ENCODE results near the gene SLC6A18.

The SLC6A18 gene

GRCh38 chr5:1201327-1202025 lies 23.7 kb upstream of the SLC6A18 start, which contains the start of gene SLC6A19:
Gene SLC6A19, plus strand, starts transcription at chr5:1201595. Its CDS starts 56 bp downstream, at chr5:1201651.
- H3K4me1 Mint-ChIP-seq = no peaks in the 10 kb centered on the region
- H3K36me3 Mint-ChIP-seq (ENCODE audit: insufficient read depth) = no peaks in the 10 kb centered on the region
- H3K27ac Mint-ChIP-seq (ENCODE audit: low read depth) = no peak within 1 kb of the TSS
- H3K27me3 Mint-ChIP-seq = peaks cover 21% of the 10 kb centered on the region
- no peak for ATAC-seq (replicated peaks; ENCODE audit: extremely low read depth, poor library complexity, severe bottlenecking)
- no peak within 1 kb of the TSS for H3K4me3 Mint-ChIP-seq
- H3K9me3 Mint-ChIP-seq = no peaks in the 10 kb centered on the region
- no peak for DNase-seq (ENCODE audit: low spot score in 2 of 2)

- Mint-ChIP-seq H3K27ac (ENCODE audit: low read depth) (no peak overlapping the region), H3K4me1 (no peaks in the 10 kb centered on the region)
Measured at GRCh38 chr5:1202026-1202797, 23.0 kb upstream of the SLC6A18 start.

GRCh38 chr5:1202798-1203185 lies 22.4 kb upstream of the SLC6A18 start:
- peaks cover 23% of the 10 kb centered on the region for H3K27me3 Mint-ChIP-seq
- no peaks in the 10 kb centered on the region for H3K36me3 Mint-ChIP-seq (ENCODE audit: insufficient read depth)
- no peak overlapping the region for H3K27ac Mint-ChIP-seq (ENCODE audit: low read depth)
- H3K4me3 Mint-ChIP-seq = no peak overlapping the region
- no peaks in the 10 kb centered on the region for H3K4me1 Mint-ChIP-seq
- no peak for ATAC-seq (replicated peaks; ENCODE audit: extremely low read depth, poor library complexity, severe bottlenecking)
- DNase-seq (ENCODE audit: low spot score in 2 of 2) = no peak
- no peaks in the 10 kb centered on the region for H3K9me3 Mint-ChIP-seq

More at GRCh38 chr5:1202026-1202797, 23.0 kb upstream of the SLC6A18 start:
- ATAC-seq (replicated peaks; ENCODE audit: extremely low read depth, poor library complexity, severe bottlenecking) (no peak), DNase-seq (ENCODE audit: low spot score in 2 of 2) (no peak)
- H3K4me3 Mint-ChIP-seq = no peak overlapping the region
- H3K27me3 Mint-ChIP-seq = peaks cover 23% of the 10 kb centered on the region
- H3K9me3 Mint-ChIP-seq = no peaks in the 10 kb centered on the region
- H3K36me3 Mint-ChIP-seq (ENCODE audit: insufficient read depth) = no peaks in the 10 kb centered on the region

- DNase-seq (ENCODE audit: low spot score in 2 of 2) (no peak), ATAC-seq (replicated peaks; ENCODE audit: extremely low read depth, poor library complexity, severe bottlenecking) (no peak)
- Mint-ChIP-seq H3K27ac (ENCODE audit: low read depth) (no peak overlapping the region), H3K4me3 (no peak overlapping the region), H3K27me3 (peaks cover 23% of the 10 kb centered on the region), H3K9me3 (no peaks in the 10 kb centered on the region), H3K36me3 (ENCODE audit: insufficient read depth) (no peaks in the 10 kb centered on the region), H3K4me1 (no peaks in the 10 kb centered on the region)
Measured at GRCh38 chr5:1203311-1203967, 21.7 kb upstream of the SLC6A18 start.

GRCh38 chr5:1203968-1204692 lies 21.1 kb upstream of the SLC6A18 start:
- H3K4me3 Mint-ChIP-seq = no peak overlapping the region
- H3K36me3 Mint-ChIP-seq (ENCODE audit: insufficient read depth) = no peaks in the 10 kb centered on the region
- H3K9me3 Mint-ChIP-seq = no peaks in the 10 kb centered on the region
- H3K27me3 Mint-ChIP-seq = peaks cover 23% of the 10 kb centered on the region
- ATAC-seq (replicated peaks; ENCODE audit: extremely low read depth, poor library complexity, severe bottlenecking) = no peak
- no peaks in the 10 kb centered on the region for H3K4me1 Mint-ChIP-seq
- H3K27ac Mint-ChIP-seq (ENCODE audit: low read depth) = no peak overlapping the region
- DNase-seq (ENCODE audit: low spot score in 2 of 2) = no peak

- ATAC-seq (replicated peaks; ENCODE audit: extremely low read depth, poor library complexity, severe bottlenecking) (no peak), DNase-seq (ENCODE audit: low spot score in 2 of 2) (no peak)
Measured at GRCh38 chr5:1204693-1205242, 20.4 kb upstream of the SLC6A18 start.

GRCh38 chr5:1205255-1206180 lies 19.7 kb upstream of the SLC6A18 start:
- Mint-ChIP-seq H3K27me3 (peaks cover 23% of the 10 kb centered on the region), H3K4me1 (no peaks in the 10 kb centered on the region), H3K36me3 (ENCODE audit: insufficient read depth) (no peaks in the 10 kb centered on the region), H3K4me3 (no peak overlapping the region), H3K27ac (ENCODE audit: low read depth) (no peak overlapping the region), H3K9me3 (no peaks in the 10 kb centered on the region)
- ATAC-seq (replicated peaks; ENCODE audit: extremely low read depth, poor library complexity, severe bottlenecking) = no peak
- no peak for DNase-seq (ENCODE audit: low spot score in 2 of 2)

More at GRCh38 chr5:1204693-1205242, 20.4 kb upstream of the SLC6A18 start:
- no peaks in the 10 kb centered on the region for H3K36me3 Mint-ChIP-seq (ENCODE audit: insufficient read depth)
- no peak overlapping the region for H3K27ac Mint-ChIP-seq (ENCODE audit: low read depth)
- no peaks in the 10 kb centered on the region for H3K9me3 Mint-ChIP-seq
- H3K4me3 Mint-ChIP-seq = no peak overlapping the region
- H3K27me3 Mint-ChIP-seq = peaks cover 23% of the 10 kb centered on the region
- no peaks in the 10 kb centered on the region for H3K4me1 Mint-ChIP-seq

GRCh38 chr5:1206521-1207412 lies 18.4 kb upstream of the SLC6A18 start:
- Mint-ChIP-seq H3K36me3 (ENCODE audit: insufficient read depth) (no peaks in the 10 kb centered on the region), H3K27ac (ENCODE audit: low read depth) (no peak overlapping the region)
- no peak for DNase-seq (ENCODE audit: low spot score in 2 of 2)

GRCh38 chr5:1207555-1207954 lies 17.6 kb upstream of the SLC6A18 start:
- no peak overlapping the region for H3K4me3 Mint-ChIP-seq

More at GRCh38 chr5:1206521-1207412, 18.4 kb upstream of the SLC6A18 start:
- Mint-ChIP-seq H3K4me1 (no peaks in the 10 kb centered on the region), H3K4me3 (no peak overlapping the region), H3K9me3 (no peaks in the 10 kb centered on the region), H3K27me3 (peaks cover 23% of the 10 kb centered on the region)
- no peak for ATAC-seq (replicated peaks; ENCODE audit: extremely low read depth, poor library complexity, severe bottlenecking)

GRCh38 chr5:1208221-1208742 lies 16.9 kb upstream of the SLC6A18 start:
- DNase-seq (ENCODE audit: low spot score in 2 of 2) (no peak), ATAC-seq (replicated peaks; ENCODE audit: extremely low read depth, poor library complexity, severe bottlenecking) (no peak)
- H3K4me3 Mint-ChIP-seq = no peak overlapping the region
- H3K36me3 Mint-ChIP-seq (ENCODE audit: insufficient read depth) = no peaks in the 10 kb centered on the region
- no peaks in the 10 kb centered on the region for H3K4me1 Mint-ChIP-seq
- H3K9me3 Mint-ChIP-seq = no peaks in the 10 kb centered on the region
- H3K27me3 Mint-ChIP-seq = peaks cover 23% of the 10 kb centered on the region
- H3K27ac Mint-ChIP-seq (ENCODE audit: low read depth) = no peak overlapping the region

More at GRCh38 chr5:1207555-1207954, 17.6 kb upstream of the SLC6A18 start:
- H3K4me1 Mint-ChIP-seq = no peaks in the 10 kb centered on the region
- peaks cover 23% of the 10 kb centered on the region for H3K27me3 Mint-ChIP-seq
- no peaks in the 10 kb centered on the region for H3K9me3 Mint-ChIP-seq
- DNase-seq (ENCODE audit: low spot score in 2 of 2) (no peak), ATAC-seq (replicated peaks; ENCODE audit: extremely low read depth, poor library complexity, severe bottlenecking) (no peak)
- no peak overlapping the region for H3K27ac Mint-ChIP-seq (ENCODE audit: low read depth)
- H3K36me3 Mint-ChIP-seq (ENCODE audit: insufficient read depth) = no peaks in the 10 kb centered on the region
